Endodermal cell (in vitro differentiated cells): ENCODE measurements around the gene CDK12. TPM values are rescaled to one million over a fixed set of nuclear protein-coding genes. Genes with fewer than 3 reads are reported as not detected.
"Not testable (repeated sequence)": the region's sequence is repeated elsewhere in the genome, so short reads cannot be mapped to it uniquely, and the experiment has no call there.

Experiments
- DNase-seq: peaks from one replicate; pipeline ENCODE4 v3.0.0-alpha.2; 2017
- H3K27ac ChIP-seq: 2 replicates; pipeline ENCODE4 v1.5.1; 2013; ENCODE audit warnings: mild to moderate bottlenecking, low read depth, low read length, moderate library complexity
- H3K27me3 ChIP-seq: 2 replicates; pipeline ENCODE4 v1.6.1; 2013; ENCODE audit warnings: mild to moderate bottlenecking, low read length, moderate library complexity; ENCODE audit not compliant: insufficient read depth, control insufficient read depth, poor library complexity, severe bottlenecking
- H3K36me3 ChIP-seq: 2 replicates; pipeline ENCODE4 v1.7.0; 2013; ENCODE audit warnings: mild to moderate bottlenecking, low read length, moderate library complexity; ENCODE audit not compliant: control insufficient read depth, insufficient read depth
- H3K4me1 ChIP-seq: one replicate; pipeline ENCODE4 v1.7.0; 2013; ENCODE audit warnings: low read length; ENCODE audit not compliant: control insufficient read depth, insufficient read depth
- H3K4me3 ChIP-seq: 2 replicates; pipeline ENCODE4 v1.5.1; 2013; ENCODE audit warnings: mild to moderate bottlenecking, low read length, moderate library complexity
- H3K9ac ChIP-seq: 2 replicates; pipeline ENCODE4 v1.6.1; 2013; ENCODE audit warnings: mild to moderate bottlenecking, low read length, moderate library complexity; ENCODE audit not compliant: poor library complexity, severe bottlenecking; ENCODE audit errors: extremely low read depth
- H3K9me3 ChIP-seq: 2 replicates; pipeline ENCODE4 v1.6.1; 2013; ENCODE audit warnings: mild to moderate bottlenecking, low read length, moderate library complexity; ENCODE audit not compliant: control insufficient read depth
- H3K27ac Mint-ChIP-seq: 2 replicates; pipeline ENCODE4 v1.8.0; 2020; ENCODE audit warnings: mixed read lengths
- H3K27me3 Mint-ChIP-seq: 2 replicates; pipeline ENCODE4 v1.8.0; 2021; ENCODE audit warnings: mild to moderate bottlenecking, mixed read lengths; ENCODE audit not compliant: insufficient read depth
- H3K36me3 Mint-ChIP-seq: 2 replicates; pipeline ENCODE4 v1.8.0; 2020; ENCODE audit warnings: low read depth, mixed read lengths
- H3K4me1 Mint-ChIP-seq: 2 replicates; pipeline ENCODE4 v1.8.0; 2020; ENCODE audit warnings: mixed read lengths
- H3K4me3 Mint-ChIP-seq: 2 replicates; pipeline ENCODE4 v1.8.0; 2020; ENCODE audit warnings: mild to moderate bottlenecking, moderate library complexity, mixed read lengths
- H3K9me3 Mint-ChIP-seq: 2 replicates; pipeline ENCODE4 v1.8.0; 2020; ENCODE audit warnings: mild to moderate bottlenecking, mixed read lengths
- WGBS, 2 experiments: methylation state at CpG; one replicate each; pipeline versions ENCODE4 v1.1.5 to v1.1.7; 2013; ENCODE audit warnings: missing lambda C conversion rate in 2 of 2, mixed read lengths in 1 of 2; ENCODE audit not compliant: insufficient coverage in 1 of 2, insufficient read length in 1 of 2; 5-methylcytosine and 5-hydroxymethylcytosine counted together
- long read RNA-seq, 4 experiments: library from polyadenylated mRNA in 2 of 4; library from RNA in 1 of 4; library from capped mRNA in 1 of 4; stranded (forward) in 3 of 4; unstranded in 1 of 4; transcript quantifications; one replicate each; pipeline ENCODE4 v2.0.0, GENCODE V29; 2020 to 2021; ENCODE audit warnings: inconsistent platforms in 1 of 4
- polyA plus RNA-seq, 2 experiments: library from polyadenylated mRNA; stranded (reverse); fragments of 50-300 nt; gene quantifications; one replicate each; pipeline ENCODE4 v1.2.3, GENCODE V29; 2013
- total RNA-seq, 2 donors: library from RNA; stranded (reverse); fragmentation: NEBNext Ultra II Directional in 1 of 2; extraction: Animal tissue kit (Norgen Biotek cat#: 25700) in 1 of 2; gene quantifications; 2 replicates in 1 of 2; 3 replicates in 1 of 2; pipeline ENCODE4 v1.2.1, GENCODE V29; 2021
- TF ChIP-seq, protein P1 (sequence below): fragments of 200-600 bp; sonication (generic); conservative IDR thresholded peaks from 2 replicates; pipeline ENCODE4 v1.5.0; 2021; ENCODE audit warnings: antibody characterized with exemption, mild to moderate bottlenecking

The CDK12 gene
- total RNA-seq, result 10 to 100 TPM; 62.8 to 70.2 TPM
- 32.6 TPM for polyA plus RNA-seq (2013, experiment 1 of 2)
- polyA plus RNA-seq (2013, experiment 2 of 2), result 30.6 TPM
- long read RNA-seq, experiment 1, transcript CDK12-208 (1 exons, 1,963 nt), result major isoform, 6 of 22 reads
- long read RNA-seq, experiment 1, partial matches to known transcripts, result 2 of 22 reads
- long read RNA-seq, experiment 1, other reads (novel, unspliced or antisense), result 13 of 22 reads
- long read RNA-seq, experiment 2, full-length matches to known transcripts, result 9 of 24 reads
- long read RNA-seq, experiment 2, partial matches to known transcripts, result 8 of 24 reads
- long read RNA-seq, experiment 2, other reads (novel, unspliced or antisense), result 7 of 24 reads
- long read RNA-seq, experiment 3, partial matches to known transcripts, result 3 of 23 reads
- long read RNA-seq, experiment 3, other reads (novel, unspliced or antisense), result 16 of 23 reads
- long read RNA-seq, experiment 4, partial matches to known transcripts, result 1 of 58 reads
- long read RNA-seq, experiment 4, other reads (novel, unspliced or antisense), result 57 of 58 reads

DNA sequence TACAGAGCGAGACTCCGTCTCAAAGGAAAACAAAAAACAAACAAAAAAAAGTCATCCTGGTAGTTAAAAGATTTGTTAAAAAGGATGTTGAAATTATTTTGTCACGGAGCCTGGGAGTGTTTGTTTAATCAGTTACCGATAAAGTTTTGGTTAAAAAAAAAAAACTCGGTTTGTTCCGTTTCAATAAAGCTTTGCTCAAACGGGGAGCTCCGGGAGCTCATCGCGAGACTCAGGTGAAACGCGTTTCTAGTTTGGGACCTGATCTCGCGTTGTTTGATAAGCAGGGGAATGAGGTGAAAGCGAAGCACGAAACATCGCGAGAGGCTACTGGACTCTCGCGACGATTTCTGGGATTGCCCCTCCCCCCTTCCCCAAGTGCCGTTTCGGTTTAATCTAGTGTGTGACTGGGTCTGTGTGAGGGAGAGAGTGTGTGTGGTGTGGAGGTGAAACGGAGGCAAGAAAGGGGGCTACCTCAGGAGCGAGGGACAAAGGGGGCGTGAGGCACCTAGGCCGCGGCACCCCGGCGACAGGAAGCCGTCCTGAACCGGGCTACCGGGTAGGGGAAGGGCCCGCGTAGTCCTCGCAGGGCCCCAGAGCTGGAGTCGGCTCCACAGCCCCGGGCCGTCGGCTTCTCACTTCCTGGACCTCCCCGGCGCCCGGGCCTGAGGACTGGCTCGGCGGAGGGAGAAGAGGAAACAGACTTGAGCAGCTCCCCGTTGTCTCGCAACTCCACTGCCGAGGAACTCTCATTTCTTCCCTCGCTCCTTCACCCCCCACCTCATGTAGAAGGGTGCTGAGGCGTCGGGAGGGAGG is at the start of gene CDK12:
TSS of gene CDK12 (plus strand) at position 374 of the 813 bp plus-strand sequence. CDS start 586 bp downstream, outside the sequence.
- H3K9ac ChIP-seq, result peak within 1 kb of the TSS; percentile 100
- H3K27me3 ChIP-seq, result no peaks in the 10 kb centered on the region
- DNase-seq, result peak; percentile 99
- TF ChIP-seq, protein P1, sequence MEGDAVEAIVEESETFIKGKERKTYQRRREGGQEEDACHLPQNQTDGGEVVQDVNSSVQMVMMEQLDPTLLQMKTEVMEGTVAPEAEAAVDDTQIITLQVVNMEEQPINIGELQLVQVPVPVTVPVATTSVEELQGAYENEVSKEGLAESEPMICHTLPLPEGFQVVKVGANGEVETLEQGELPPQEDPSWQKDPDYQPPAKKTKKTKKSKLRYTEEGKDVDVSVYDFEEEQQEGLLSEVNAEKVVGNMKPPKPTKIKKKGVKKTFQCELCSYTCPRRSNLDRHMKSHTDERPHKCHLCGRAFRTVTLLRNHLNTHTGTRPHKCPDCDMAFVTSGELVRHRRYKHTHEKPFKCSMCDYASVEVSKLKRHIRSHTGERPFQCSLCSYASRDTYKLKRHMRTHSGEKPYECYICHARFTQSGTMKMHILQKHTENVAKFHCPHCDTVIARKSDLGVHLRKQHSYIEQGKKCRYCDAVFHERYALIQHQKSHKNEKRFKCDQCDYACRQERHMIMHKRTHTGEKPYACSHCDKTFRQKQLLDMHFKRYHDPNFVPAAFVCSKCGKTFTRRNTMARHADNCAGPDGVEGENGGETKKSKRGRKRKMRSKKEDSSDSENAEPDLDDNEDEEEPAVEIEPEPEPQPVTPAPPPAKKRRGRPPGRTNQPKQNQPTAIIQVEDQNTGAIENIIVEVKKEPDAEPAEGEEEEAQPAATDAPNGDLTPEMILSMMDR, result no peak
- H3K4me1 ChIP-seq, result no peaks in the 10 kb centered on the region
- Mint-ChIP-seq H3K27me3 (no peaks in the 10 kb centered on the region), H3K4me3 (peak within 1 kb of the TSS; percentile 88), H3K27ac (peak within 1 kb of the TSS; percentile 99), H3K4me1 (peaks cover 6% of the 10 kb centered on the region), H3K9me3 (peaks cover 1% of the 10 kb centered on the region), H3K36me3 (peaks cover 7% of the 10 kb centered on the region)
- H3K4me3 ChIP-seq, result peak within 1 kb of the TSS; percentile 92
- WGBS, 2 experiments, result 5 to 7% methylated on average over 28 to 46 of the region's 51 CpGs
- H3K36me3 ChIP-seq, result no peaks in the 10 kb centered on the region
- peak within 1 kb of the TSS; percentile 97 for H3K27ac ChIP-seq
- H3K9me3 ChIP-seq, result no peaks in the 10 kb centered on the region

- TF ChIP-seq, protein P1, result no peak
- peaks cover 63% of the 10 kb centered on the region for H3K36me3 ChIP-seq
- DNase-seq, result no peak
- 100% methylated on average over 1 of the region's 1 CpG for WGBS, 2 experiments
- no peak overlapping the region for H3K27ac ChIP-seq
- no peaks in the 10 kb centered on the region for H3K27me3 ChIP-seq
- Mint-ChIP-seq H3K36me3 (peaks cover 71% of the 10 kb centered on the region), H3K4me3 (no peak overlapping the region), H3K27me3 (no peaks in the 10 kb centered on the region), H3K4me1 (no peaks in the 10 kb centered on the region), H3K27ac (no peak overlapping the region), H3K9me3 (no peaks in the 10 kb centered on the region)
- H3K9me3 ChIP-seq, result no peaks in the 10 kb centered on the region
- no peak overlapping the region for H3K9ac ChIP-seq
- no peaks in the 10 kb centered on the region for H3K4me1 ChIP-seq
- H3K4me3 ChIP-seq, result no peak overlapping the region
These were observed 45.1 kb upstream of the CDK12 start for GRCh38 chr17:39416141-39416540.

- Mint-ChIP-seq H3K27me3 (no peaks in the 10 kb centered on the region), H3K27ac (no peak overlapping the region), H3K36me3 (peaks cover 60% of the 10 kb centered on the region), H3K9me3 (no peaks in the 10 kb centered on the region), H3K4me3 (no peak overlapping the region), H3K4me1 (no peaks in the 10 kb centered on the region)
- peaks cover 75% of the 10 kb centered on the region for H3K36me3 ChIP-seq
- no peak overlapping the region for H3K9ac ChIP-seq
- H3K27me3 ChIP-seq, result no peaks in the 10 kb centered on the region
- no peaks in the 10 kb centered on the region for H3K4me1 ChIP-seq
- WGBS, 2 experiments, result 99% methylated on average over 4 of the region's 4 CpGs; no CpG with 5 or more reads in 1 of the 2 experiments
- TF ChIP-seq, protein P1, result no peak
- no peak overlapping the region for H3K27ac ChIP-seq
- H3K9me3 ChIP-seq, result no peaks in the 10 kb centered on the region
- no peak overlapping the region for H3K4me3 ChIP-seq
- DNase-seq, result no peak
These were observed 31.7 kb upstream of the CDK12 start for GRCh38 chr17:39429600-39429999.

DNA sequence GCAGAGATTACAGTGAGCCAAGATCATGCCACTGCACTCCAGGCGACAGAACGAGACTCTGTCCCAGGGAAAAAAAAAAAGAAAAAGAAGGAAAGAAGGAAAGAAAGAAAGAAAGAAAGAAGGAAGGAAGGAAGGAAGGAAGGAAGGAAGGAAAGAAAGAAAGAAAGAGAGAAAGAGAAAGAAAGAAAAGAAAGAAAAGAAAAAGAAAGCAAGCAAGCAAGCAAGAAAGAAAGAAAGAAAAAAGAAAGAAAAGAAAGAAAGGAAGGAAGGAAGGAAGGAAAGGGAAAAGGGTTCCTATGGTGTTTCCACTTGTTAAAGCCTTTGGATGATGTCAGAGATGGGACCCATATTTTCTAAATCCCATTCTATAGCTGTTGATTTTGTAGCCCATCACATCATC is 21.4 kb upstream of the CDK12 start:
- H3K9me3 ChIP-seq, H3K27ac Mint-ChIP-seq, H3K27me3 Mint-ChIP-seq, H3K27ac ChIP-seq, H3K4me3 Mint-ChIP-seq, H3K4me1 ChIP-seq, H3K27me3 ChIP-seq, H3K4me1 Mint-ChIP-seq, H3K9ac ChIP-seq, H3K9me3 Mint-ChIP-seq, H3K4me3 ChIP-seq, DNase-seq: not testable (repeated sequence)
- 98 to 100% methylated on average over 2 of the region's 2 CpGs for WGBS, 2 experiments
- H3K36me3 Mint-ChIP-seq, result peaks cover 75% of the 10 kb centered on the region
- peaks cover 73% of the 10 kb centered on the region for H3K36me3 ChIP-seq
